HUES64 (cell line): Measurements from ENCODE around the gene CAMK1D. TPM values are rescaled to one million over a fixed set of nuclear protein-coding genes. Genes with fewer than 3 reads are reported as not detected.
"Not testable (repeated sequence)": the region's sequence is repeated elsewhere in the genome, so short reads cannot be mapped to it uniquely, and the experiment has no call there.

ENCODE experiments used
- H3K27ac ChIP-seq: 2 replicates; pipeline ENCODE4 v1.7.0; 2013; ENCODE audit warnings: low read depth, low read length, inconsistent platforms
- H3K27me3 ChIP-seq: 2 replicates; pipeline ENCODE4 v1.6.1; 2013; ENCODE audit warnings: mild to moderate bottlenecking, low read length; ENCODE audit not compliant: insufficient read depth
- H3K36me3 ChIP-seq: 2 replicates; pipeline ENCODE4 v1.6.1; 2013; ENCODE audit warnings: mild to moderate bottlenecking, low read length; ENCODE audit not compliant: insufficient read depth
- H3K4me1 ChIP-seq: 2 replicates; pipeline ENCODE4 v1.6.1; 2013; ENCODE audit warnings: mild to moderate bottlenecking, low read length, moderate library complexity; ENCODE audit not compliant: insufficient read depth
- H3K4me3 ChIP-seq: 2 replicates; pipeline ENCODE4 v1.5.1; 2013; ENCODE audit warnings: mild to moderate bottlenecking, low read length, moderate library complexity
- H3K9ac ChIP-seq: 2 replicates; pipeline ENCODE4 v1.6.1; 2013; ENCODE audit warnings: mild to moderate bottlenecking, low read depth, low read length
- H3K9me3 ChIP-seq: 2 replicates; pipeline ENCODE4 v1.6.1; 2013; ENCODE audit warnings: low read depth, low read length; ENCODE audit not compliant: insufficient read depth
- WGBS: fragments of 150-250, 120-280 bp; methylation state at CpG from one replicate; pipeline ENCODE4 v1.1.7; 2013; ENCODE audit warnings: missing lambda C conversion rate; 5-methylcytosine and 5-hydroxymethylcytosine counted together
- polyA plus RNA-seq, 2 experiments: library from polyadenylated mRNA; stranded (reverse); fragments of 50-300 nt; gene quantifications; one replicate each; pipeline ENCODE4 v1.2.3, GENCODE V29; 2013

CAMK1D gene
- 4.1 TPM for polyA plus RNA-seq (2013, experiment 1 of 2)
- polyA plus RNA-seq (2013, experiment 2 of 2) = 4.8 TPM

GRCh38 chr10:12348870-12349628, at the start of gene CAMK1D:
Gene CAMK1D, plus strand, starts transcription at chr10:12349547.
- Histone ChIP-seq H3K9me3 (no peaks in the 10 kb centered on the region), H3K36me3 (no peaks in the 10 kb centered on the region), H3K9ac (peak within 1 kb of the TSS; percentile 59), H3K4me1 (peaks cover 13% of the 10 kb centered on the region), H3K27ac (peak within 1 kb of the TSS; percentile 52; the same call in 1 of the 2 replicates), H3K27me3 (peaks cover 42% of the 10 kb centered on the region), H3K4me3 (peak within 1 kb of the TSS; percentile 74)
- 1% methylated on average over 81 of the region's 95 CpGs for WGBS

DNA sequence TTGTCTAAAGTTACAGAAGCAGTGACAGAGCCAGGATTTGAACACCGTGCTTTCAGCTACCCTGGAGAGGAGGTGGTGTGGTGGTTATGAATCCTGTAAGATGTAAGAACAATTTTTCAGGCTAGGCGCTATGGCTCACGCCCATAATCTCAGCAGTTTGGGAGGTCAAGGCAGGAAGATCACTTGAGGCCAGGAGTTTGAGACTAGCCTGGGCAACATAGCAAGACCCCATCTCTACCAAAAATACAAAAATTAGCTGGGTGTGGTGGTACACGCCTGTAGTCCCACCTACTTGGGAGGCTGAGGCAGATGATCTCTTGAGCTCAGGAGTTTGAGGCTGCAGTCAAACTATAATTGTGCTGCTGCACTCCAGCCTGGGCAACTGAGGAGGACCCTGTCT, 48.3 kb upstream of the CAMK1D start:
- H3K9me3 ChIP-seq, H3K4me3 ChIP-seq, H3K27me3 ChIP-seq, H3K36me3 ChIP-seq, H3K4me1 ChIP-seq, H3K9ac ChIP-seq, H3K27ac ChIP-seq: not testable (repeated sequence)
- 93% methylated on average over 4 of the region's 4 CpGs for WGBS

DNA sequence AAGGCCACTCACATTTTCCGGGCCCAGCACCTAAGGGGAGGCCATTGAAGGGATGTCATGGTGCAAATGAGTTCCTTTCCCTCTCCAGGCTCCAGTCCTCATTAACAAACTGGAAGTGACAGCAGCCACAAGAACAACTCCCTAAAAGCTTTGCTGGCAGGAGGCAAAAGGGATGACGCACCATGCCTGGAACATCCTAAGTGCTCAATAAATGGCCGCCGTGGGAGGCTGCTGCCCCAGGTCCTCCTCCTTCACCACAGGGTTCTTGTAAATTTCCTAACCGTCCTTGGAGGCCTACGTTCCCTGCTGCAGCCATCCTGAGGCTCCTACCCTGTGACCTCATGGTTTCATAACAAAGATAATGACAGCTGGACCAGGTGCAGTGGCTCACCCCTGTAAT, 41.3 kb upstream of the CAMK1D start:
- Histone ChIP-seq H3K36me3 (no peaks in the 10 kb centered on the region), H3K27me3 (no peaks in the 10 kb centered on the region), H3K4me3 (no peak overlapping the region), H3K4me1 (no peaks in the 10 kb centered on the region), H3K27ac (no peak overlapping the region), H3K9me3 (no peaks in the 10 kb centered on the region), H3K9ac (no peak overlapping the region)
- WGBS = 83% methylated on average over 6 of the region's 6 CpGs

- Histone ChIP-seq H3K4me3 (no peak overlapping the region), H3K36me3 (no peaks in the 10 kb centered on the region), H3K9ac (no peak overlapping the region), H3K9me3 (no peaks in the 10 kb centered on the region), H3K27me3 (no peaks in the 10 kb centered on the region), H3K4me1 (no peaks in the 10 kb centered on the region), H3K27ac (no peak overlapping the region)
- WGBS = 91% methylated on average over 7 of the region's 8 CpGs
Measured at GRCh38 chr10:12308736-12309375, 40.5 kb upstream of the CAMK1D start.

GRCh38 chr10:12309783-12310182, 39.6 kb upstream of the CAMK1D start:
- H3K27me3 ChIP-seq, H3K36me3 ChIP-seq, H3K9ac ChIP-seq, H3K27ac ChIP-seq, H3K4me1 ChIP-seq, H3K4me3 ChIP-seq, H3K9me3 ChIP-seq: not testable (repeated sequence)
- 95% methylated on average over 5 of the region's 5 CpGs for WGBS

- WGBS = 76% methylated on average over 6 of the region's 6 CpGs
- Histone ChIP-seq H3K36me3 (no peaks in the 10 kb centered on the region), H3K27me3 (no peaks in the 10 kb centered on the region), H3K27ac (no peak overlapping the region), H3K9ac (no peak overlapping the region), H3K4me1 (no peaks in the 10 kb centered on the region), H3K9me3 (no peaks in the 10 kb centered on the region), H3K4me3 (no peak overlapping the region)
Measured at GRCh38 chr10:12314836-12315235, 34.5 kb upstream of the CAMK1D start.

GRCh38 chr10:12319076-12319475, 30.3 kb upstream of the CAMK1D start:
- WGBS = no CpG with 5 or more reads among the region's 1 CpG
- H3K9ac ChIP-seq = no peak overlapping the region
- no peaks in the 10 kb centered on the region for H3K9me3 ChIP-seq
- no peak overlapping the region for H3K27ac ChIP-seq
- H3K4me1 ChIP-seq = no peaks in the 10 kb centered on the region
- no peaks in the 10 kb centered on the region for H3K27me3 ChIP-seq
- H3K36me3 ChIP-seq = no peaks in the 10 kb centered on the region
- no peak overlapping the region for H3K4me3 ChIP-seq

GRCh38 chr10:12320892-12321291, 28.5 kb upstream of the CAMK1D start:
- H3K9ac ChIP-seq = no peak overlapping the region
- H3K36me3 ChIP-seq = no peaks in the 10 kb centered on the region
- H3K4me3 ChIP-seq = no peak overlapping the region
- no peak overlapping the region for H3K27ac ChIP-seq
- no peaks in the 10 kb centered on the region for H3K4me1 ChIP-seq
- WGBS = 93% methylated on average over 4 of the region's 4 CpGs
- no peaks in the 10 kb centered on the region for H3K27me3 ChIP-seq
- H3K9me3 ChIP-seq = no peaks in the 10 kb centered on the region

DNA sequence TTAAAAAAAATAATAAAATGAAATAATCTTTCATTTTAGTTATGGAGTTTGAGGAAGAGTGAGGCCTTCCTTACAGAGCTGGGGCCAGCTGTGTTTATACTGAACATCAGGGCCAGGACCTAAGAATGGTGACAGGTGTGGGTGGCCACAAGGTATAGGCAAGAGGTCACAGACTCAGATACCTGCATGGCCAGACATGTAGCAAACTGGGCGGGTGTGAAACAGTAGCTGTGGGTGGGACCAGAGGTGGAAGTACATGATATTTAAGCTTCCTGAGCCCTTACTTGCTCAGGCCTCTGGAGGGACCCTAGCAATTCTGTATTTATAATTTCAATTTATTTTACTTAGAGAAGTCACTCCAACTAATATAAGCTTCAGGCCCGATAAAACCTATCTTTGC, 27.7 kb upstream of the CAMK1D start:
- no peak overlapping the region for H3K27ac ChIP-seq
- no peaks in the 10 kb centered on the region for H3K9me3 ChIP-seq
- H3K27me3 ChIP-seq = no peaks in the 10 kb centered on the region
- H3K36me3 ChIP-seq = no peaks in the 10 kb centered on the region
- no peaks in the 10 kb centered on the region for H3K4me1 ChIP-seq
- H3K4me3 ChIP-seq = no peak overlapping the region
- H3K9ac ChIP-seq = no peak overlapping the region
- 84% methylated on average over 2 of the region's 2 CpGs for WGBS

DNA sequence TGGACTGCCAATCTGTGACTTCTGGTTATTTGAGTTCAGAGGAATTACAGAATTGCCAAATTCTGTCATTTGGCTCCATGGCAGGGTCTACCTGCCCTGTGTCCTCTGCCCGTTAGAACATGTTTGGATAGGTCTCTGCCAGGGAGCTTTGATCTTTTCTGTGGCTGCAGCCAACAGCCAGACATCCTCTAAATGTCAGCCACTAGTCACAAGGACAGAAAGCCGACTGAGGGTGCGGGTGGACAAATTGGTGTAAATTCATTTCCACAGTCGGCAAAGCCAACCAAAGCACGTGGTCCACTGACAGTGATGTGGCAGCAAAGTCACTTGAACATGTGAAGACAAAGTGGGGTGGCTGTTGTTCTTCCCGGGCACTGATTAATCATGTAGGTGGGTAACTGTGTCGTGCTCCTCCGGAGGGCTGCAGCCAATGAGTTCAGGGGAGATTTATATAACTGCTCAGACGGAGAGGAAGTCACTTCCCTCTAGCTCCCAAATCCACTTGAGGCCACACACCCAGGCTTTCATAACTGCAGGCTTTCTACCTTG, 26.7 kb upstream of the CAMK1D start:
- H3K9ac ChIP-seq = no peak overlapping the region
- no peaks in the 10 kb centered on the region for H3K36me3 ChIP-seq
- no peaks in the 10 kb centered on the region for H3K27me3 ChIP-seq
- H3K9me3 ChIP-seq = no peaks in the 10 kb centered on the region
- no peak overlapping the region for H3K4me3 ChIP-seq
- 93% methylated on average over 9 of the region's 9 CpGs for WGBS
- no peaks in the 10 kb centered on the region for H3K4me1 ChIP-seq
- H3K27ac ChIP-seq = no peak overlapping the region

DNA sequence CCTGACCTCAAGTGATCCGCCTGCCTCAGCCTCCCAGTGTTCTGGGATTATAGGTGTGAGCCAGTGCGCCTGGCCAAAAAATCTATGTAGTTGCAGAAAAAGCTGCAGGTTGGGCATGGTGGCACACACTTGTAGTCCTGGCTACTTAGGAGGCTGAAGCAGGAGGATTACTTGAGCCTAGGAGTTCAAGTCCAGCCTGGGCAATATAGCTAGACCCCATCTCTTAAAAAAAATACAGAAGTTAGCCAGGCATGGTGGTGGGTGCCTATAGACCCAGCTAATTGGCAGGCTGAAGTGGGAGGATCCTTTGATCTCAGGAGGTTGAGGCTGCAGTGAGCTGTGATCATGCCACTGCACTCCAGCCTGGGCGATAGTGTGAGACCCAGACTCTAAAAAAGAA, 24.8 kb upstream of the CAMK1D start:
- Histone ChIP-seq H3K4me3 (no peak overlapping the region), H3K36me3 (no peaks in the 10 kb centered on the region), H3K27ac (no peak overlapping the region), H3K9me3 (no peaks in the 10 kb centered on the region), H3K9ac (no peak overlapping the region), H3K27me3 (no peaks in the 10 kb centered on the region), H3K4me1 (no peaks in the 10 kb centered on the region)
- WGBS = 97% methylated on average over 3 of the region's 3 CpGs
